Endothelial cell of umbilical vein (primary cell): Measurements from ENCODE around the gene SIAH3. TPM values are rescaled to one million over a fixed set of nuclear protein-coding genes. Genes with fewer than 3 reads are reported as not detected.

Experiments
- BruUV-seq: library from RNA; stranded (reverse); fragments of 400-500 nt; replicated peaks from 2 replicates; lab custom pipeline; 2021; lab: Mats Ljungman, UMichigan
- CTCF ChIA-PET: fragments of 300-600, 350-600 bp; sonication (Branson Sonifier 250); formaldehyde crosslinking; loops from one replicate; lab custom pipeline; 2021; ENCODE audit warnings: antibody characterized with exemption, inconsistent platforms; lab: Charles Lee
- POLR2A ChIA-PET: fragments of 300-600, 350-600 bp; sonication (Branson Sonifier 250); formaldehyde crosslinking; loops from one replicate; lab custom pipeline; 2021; ENCODE audit warnings: antibody characterized with exemption, inconsistent platforms; lab: Charles Lee
- DNase-seq: peaks from one replicate; pipeline ENCODE4 v3.0.0-alpha.2; 2011; ENCODE audit warnings: low read depth, low spot score
- FAIRE-seq: peaks from 2 replicates; lab custom pipeline; 2011; peaks lifted over from hg19 to GRCh38; lab: Jason Lieb, UNC
- H2AFZ ChIP-seq: 2 replicates; pipeline ENCODE4 v1.6.0; 2012; ENCODE audit warnings: low read depth, low read length, control low read depth, inconsistent platforms
- H3K27ac ChIP-seq: 2 replicates; pipeline ENCODE4 v1.5.1; 2011; ENCODE audit warnings: low read depth, mild to moderate bottlenecking, control low read depth, low read length, moderate library complexity; ENCODE audit not compliant: insufficient read depth
- H3K27me3 ChIP-seq, 2 experiments: 2 replicates each; pipeline versions ENCODE4 v1.6.0 to v1.6.1; 2011; ENCODE audit warnings: low read length in 2 of 2, mixed read lengths in 1 of 2; ENCODE audit not compliant: control insufficient read depth in 2 of 2, insufficient read depth in 2 of 2
- H3K36me3 ChIP-seq, 2 experiments: 2 replicates in 1 of 2; 3 replicates in 1 of 2; pipeline ENCODE4 v1.5.1; 2011; ENCODE audit warnings: low read length in 2 of 2, mild to moderate bottlenecking in 1 of 2, moderate library complexity in 1 of 2; ENCODE audit not compliant: control insufficient read depth in 2 of 2, insufficient read depth in 2 of 2; ENCODE audit errors: extremely low read depth in 1 of 2
- H3K4me1 ChIP-seq: 3 replicates; pipeline ENCODE4 v1.5.1; 2011; ENCODE audit warnings: mild to moderate bottlenecking, low read length; ENCODE audit not compliant: control insufficient read depth, insufficient read depth; ENCODE audit errors: extremely low read depth
- H3K4me2 ChIP-seq: 2 replicates; pipeline ENCODE4 v1.6.1; 2011; ENCODE audit warnings: low read length, control low read depth, mixed read lengths; ENCODE audit not compliant: insufficient read depth
- H3K4me3 ChIP-seq, 3 experiments: fragments of 200-600 bp in 1 of 3; sonication (generic), shearing (Covaris generic) in 1 of 3; replicated peaks in 1 of 3; 2 replicates each; pipeline ENCODE4 v1.5.1; 2011 to 2016; ENCODE audit warnings: control low read depth in 3 of 3, low read length in 3 of 3, mild to moderate bottlenecking in 2 of 3, inconsistent platforms in 1 of 3, low read depth in 1 of 3, moderate library complexity in 1 of 3; ENCODE audit not compliant: insufficient read depth in 1 of 3
- H3K79me2 ChIP-seq: 2 replicates; pipeline ENCODE4 v1.6.0; 2012; ENCODE audit warnings: low read length, inconsistent platforms; ENCODE audit not compliant: control insufficient read depth, insufficient read depth
- H3K9ac ChIP-seq: replicated peaks from 2 replicates; pipeline ENCODE3; 2011; ENCODE audit warnings: low read length, control low read depth; ENCODE audit not compliant: insufficient read depth; ENCODE audit errors: extremely low read depth
- H3K9me1 ChIP-seq: replicated peaks from 3 replicates; pipeline ENCODE4 v1.6.0; 2011; ENCODE audit warnings: mild to moderate bottlenecking, low read length; ENCODE audit not compliant: control insufficient read depth, insufficient read depth; ENCODE audit errors: extremely low read depth
- H3K9me3 ChIP-seq: replicated peaks from 2 replicates; pipeline ENCODE4 v1.5.1; 2012; ENCODE audit warnings: low read length, inconsistent platforms; ENCODE audit not compliant: control insufficient read depth, insufficient read depth
- H4K20me1 ChIP-seq: replicated peaks from 2 replicates; pipeline ENCODE3; 2011; ENCODE audit warnings: mild to moderate bottlenecking, low read length; ENCODE audit not compliant: control insufficient read depth, insufficient read depth; ENCODE audit errors: extremely low read depth
- EZH2 ChIP-seq: IDR thresholded peaks from 2 replicates; pipeline ENCODE4 v1.6.1; 2012; ENCODE audit warnings: borderline replicate concordance, low read depth, mild to moderate bottlenecking, moderate library complexity, low read length, inconsistent platforms; ENCODE audit not compliant: severe bottlenecking
- FOS ChIP-seq: IDR thresholded peaks from 2 replicates; pipeline ENCODE4 v1.6.1; 2011; ENCODE audit warnings: mild to moderate bottlenecking, low read length, moderate library complexity, borderline replicate concordance; ENCODE audit not compliant: insufficient read depth
- GATA2 ChIP-seq: IDR thresholded peaks from 2 replicates; pipeline ENCODE4 v1.7.0; 2011; ENCODE audit warnings: low read depth, mild to moderate bottlenecking, moderate library complexity, mixed read lengths, low read length; ENCODE audit not compliant: insufficient read length, insufficient read depth
- JUN ChIP-seq: IDR thresholded peaks from 2 replicates; pipeline ENCODE4 v1.6.1; 2011; ENCODE audit warnings: borderline replicate concordance, low read depth; ENCODE audit not compliant: insufficient read length, insufficient read depth
- MYC ChIP-seq: IDR thresholded peaks from one replicate; pipeline ENCODE4 v1.6.1; 2011; ENCODE audit warnings: mild to moderate bottlenecking, low read depth, low read length
- POLR2AphosphoS5 ChIP-seq: IDR thresholded peaks from 2 replicates; pipeline ENCODE4 v1.6.1; 2012; ENCODE audit warnings: low read depth, mild to moderate bottlenecking, control low read depth, low read length, moderate library complexity; ENCODE audit not compliant: insufficient read depth
- dilution Hi-C: fragments of 300-500 bp; cut with MboI; formaldehyde crosslinking; loops from one replicate; pipeline ENCODE4 v1.15.0; 2019; ENCODE audit warnings: low sequenced_read_pairs; ENCODE audit not compliant: extremely low pct_ligation_motif_present
- intact Hi-C: fragments of 100-400 bp; cut with micrococcal nuclease; formaldehyde crosslinking; loops from one replicate; pipeline ENCODE4 v1.10.0; 2022
- polyA plus RNA-seq, 4 experiments: library from polyadenylated mRNA; depleted of rRNA in 3 of 4; stranded (reverse) in 3 of 4; unstranded in 1 of 4; fragments of >200 nt; gene quantifications; 2 replicates each; pipeline versions ENCODE4 v1.2.1 to v1.2.3, GENCODE V29; 2011 to 2012; ENCODE audit warnings: missing spikeins in 1 of 4
- total RNA-seq: library from RNA; stranded (reverse); gene quantifications from 2 replicates; pipeline ENCODE4 v1.2.3, GENCODE V29; 2021
- TF ChIP-seq, protein P1 (sequence below): IDR thresholded peaks from 2 replicates; pipeline ENCODE4 v1.6.1; 2011; ENCODE audit not compliant: insufficient read depth, insufficient read length

SIAH3 gene
- total and polyA plus RNA-seq, 2 donors (not counting 3 experiments of a cell fraction or from before 2014, with no cell fraction given) = 0.03 TPM; not detected in 1

DNA sequence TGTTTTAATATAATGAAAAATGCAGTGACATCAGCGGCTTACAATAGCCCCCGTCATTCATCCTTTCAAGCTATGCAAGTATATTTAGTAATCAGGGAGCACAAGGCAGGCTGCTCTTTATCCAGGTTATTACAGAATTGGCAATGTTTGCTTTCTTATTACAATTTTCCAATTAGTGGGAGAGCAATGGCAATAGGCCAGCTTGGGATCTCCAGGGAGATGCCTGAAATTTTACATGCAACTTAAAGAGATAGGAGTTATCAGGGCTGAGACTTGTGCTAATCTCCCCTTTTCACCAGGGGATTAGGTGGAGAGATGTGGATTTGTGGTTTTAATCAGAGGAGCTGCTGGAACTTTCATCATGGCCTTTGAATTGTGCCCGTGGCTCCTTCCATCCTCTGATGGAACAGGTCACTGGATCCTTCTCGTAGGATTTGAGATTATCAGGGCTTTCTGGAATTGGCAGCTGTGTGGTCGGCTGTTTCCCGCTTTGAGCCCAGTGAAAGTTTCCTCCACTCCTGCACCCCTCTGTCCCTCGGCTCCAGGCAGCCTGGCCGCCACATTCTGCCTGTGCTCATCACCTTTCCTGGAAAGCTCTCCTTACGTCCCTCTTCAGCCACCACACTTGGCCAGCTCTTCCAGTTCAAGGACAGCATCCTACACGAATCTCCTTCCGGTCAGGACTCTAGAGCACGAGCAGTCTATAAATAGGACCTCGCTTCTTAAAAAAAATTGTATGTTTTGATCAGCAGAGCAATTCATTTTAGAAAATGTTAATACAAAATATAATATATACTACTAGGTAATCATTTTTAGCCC lies 102.4 kb downstream of the SIAH3 start:
- Histone ChIP-seq H3K9me1 (no peaks in the 10 kb centered on the region), H4K20me1 (no peaks in the 10 kb centered on the region), H3K9ac (no peak overlapping the region), H3K4me1 (no peaks in the 10 kb centered on the region), H3K9me3 (no peaks in the 10 kb centered on the region), H2AFZ (no peak overlapping the region), H3K4me3 (no peak overlapping the region), H3K4me2 (no peak overlapping the region), H3K27me3 (peaks cover 0 to 2% of the 10 kb centered on the region in 2 experiments), H3K27ac (no peak overlapping the region), H3K79me2 (no peaks in the 10 kb centered on the region), H3K36me3 (no peaks in the 10 kb centered on the region)
- FAIRE-seq (no peak), DNase-seq (no peak)
- ChIA-PET CTCF (no interaction called here), POLR2A (no interaction called here)
- no TSS peak for BruUV-seq
- TF ChIP-seq EZH2 (no peak), FOS (no peak), POLR2AphosphoS5 (no peak), GATA2 (no peak), MYC (no peak), JUN (no peak)
- TF ChIP-seq, protein P1, sequence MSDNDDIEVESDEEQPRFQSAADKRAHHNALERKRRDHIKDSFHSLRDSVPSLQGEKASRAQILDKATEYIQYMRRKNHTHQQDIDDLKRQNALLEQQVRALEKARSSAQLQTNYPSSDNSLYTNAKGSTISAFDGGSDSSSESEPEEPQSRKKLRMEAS = no peak
- dilution Hi-C loops (no loop called here), intact Hi-C loops (no loop called here)
